Iris pigment epithelial cell (primary cell): ENCODE measurements around the gene RASA3.
"Not testable (repeated sequence)": the region's sequence is repeated elsewhere in the genome, so short reads cannot be mapped to it uniquely, and the experiment has no call there.

Source experiments
- DNase-seq: peaks from one replicate; pipeline ENCODE4 v3.0.0-alpha.2; 2011; ENCODE audit warnings: low read depth

Gene RASA3

DNA sequence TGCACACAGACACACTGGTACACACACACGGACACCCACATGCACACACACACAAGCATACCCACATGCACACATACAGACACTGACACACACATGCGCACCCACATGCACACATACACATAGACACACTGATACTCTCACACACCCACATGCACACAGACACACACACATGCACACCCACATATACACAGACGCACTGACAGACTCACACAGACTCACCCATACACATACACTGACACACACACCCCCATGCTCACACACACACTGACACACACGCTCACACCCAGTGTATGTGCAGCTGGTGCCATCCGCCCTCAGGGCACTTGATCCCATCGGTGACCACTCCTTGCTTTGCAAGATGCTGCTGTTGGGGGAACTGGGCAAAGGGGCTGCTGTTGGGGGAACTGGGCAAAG is 9.7 kb upstream of the RASA3 start:
- no peak for DNase-seq

DNA sequence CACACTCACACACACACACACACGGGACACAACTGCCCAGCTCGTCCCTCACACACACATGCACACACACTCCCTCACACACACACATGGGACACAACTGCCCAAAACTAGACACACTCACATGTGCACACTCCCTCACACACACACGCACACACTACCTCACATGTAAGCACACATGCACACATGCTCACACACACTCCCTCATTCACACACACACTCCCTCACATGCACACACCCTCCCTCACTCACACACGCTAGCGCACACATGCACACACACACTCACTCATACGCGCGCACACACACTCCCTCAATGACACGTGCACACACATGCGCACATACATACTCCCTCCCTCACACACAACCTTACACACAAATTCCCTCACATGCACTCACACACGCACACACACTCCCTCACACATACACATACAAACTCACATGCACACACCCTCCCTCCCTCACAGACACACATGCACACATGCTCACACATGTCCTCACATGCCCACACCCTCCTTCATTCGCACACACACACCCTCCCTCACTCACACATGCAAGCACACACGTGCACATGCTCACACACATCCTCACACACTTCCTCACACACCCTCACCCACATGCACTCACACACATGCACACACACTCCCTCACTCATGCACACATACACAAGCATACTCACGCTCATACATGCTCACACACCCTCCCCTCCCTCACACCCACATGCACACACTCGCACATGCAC is 9.0 kb upstream of the RASA3 start:
- no peak for DNase-seq

DNA sequence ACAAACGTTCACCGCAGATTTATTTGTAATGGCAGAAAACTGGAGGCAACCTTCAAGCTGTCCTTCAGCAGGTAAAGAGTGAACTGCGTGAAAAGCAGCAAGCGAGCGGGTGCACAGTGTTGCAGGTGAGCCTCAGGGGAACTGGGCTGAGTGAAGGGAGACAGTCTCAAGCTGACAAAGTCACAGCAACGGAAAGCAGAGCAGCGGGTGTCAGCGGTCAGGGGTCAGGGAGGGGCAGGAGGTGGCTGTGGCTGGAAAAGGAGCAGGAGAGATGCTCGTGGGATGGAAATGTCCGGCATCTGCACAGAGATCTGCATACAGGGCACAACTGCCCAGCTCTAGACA is 8.5 kb upstream of the RASA3 start:
- DNase-seq = no peak

DNA sequence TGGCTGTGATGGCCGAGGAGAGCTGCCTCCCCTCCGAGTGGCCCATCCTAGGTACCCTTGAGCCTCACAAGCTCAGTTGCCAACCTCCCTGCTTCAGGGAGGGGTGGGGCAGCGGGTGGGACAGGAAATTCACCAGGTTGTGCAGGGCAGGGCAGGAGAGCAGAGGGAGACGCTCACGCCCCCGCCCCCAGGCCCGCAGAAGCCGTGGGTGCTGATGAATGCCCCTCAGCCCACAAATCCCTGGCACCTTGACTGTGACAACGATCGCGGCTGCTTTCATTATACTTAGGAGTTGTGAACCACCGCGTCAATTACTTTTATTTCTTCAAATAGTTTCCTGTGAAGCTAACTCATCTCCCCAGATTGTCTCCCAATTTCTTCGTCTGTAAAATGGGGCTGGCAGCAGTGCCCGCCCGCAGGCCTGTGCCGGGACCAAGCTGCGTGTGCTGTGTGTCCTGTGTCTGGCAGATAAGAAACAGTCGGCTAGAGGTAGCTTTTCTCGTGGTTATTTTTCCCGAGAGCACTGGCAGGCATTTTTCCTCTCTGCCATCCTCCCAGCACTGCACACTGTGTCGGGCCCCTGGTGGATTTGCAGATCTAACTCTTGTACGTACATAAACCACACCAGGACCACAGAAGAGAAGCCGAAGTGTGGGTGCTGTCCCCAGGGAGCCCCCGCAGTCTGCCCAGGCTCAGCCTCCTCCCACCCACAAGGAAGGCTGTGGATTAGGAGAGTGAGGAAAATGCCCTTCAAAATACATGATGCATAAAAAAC is 7.9 kb upstream of the RASA3 start:
- DNase-seq = no peak

DNA sequence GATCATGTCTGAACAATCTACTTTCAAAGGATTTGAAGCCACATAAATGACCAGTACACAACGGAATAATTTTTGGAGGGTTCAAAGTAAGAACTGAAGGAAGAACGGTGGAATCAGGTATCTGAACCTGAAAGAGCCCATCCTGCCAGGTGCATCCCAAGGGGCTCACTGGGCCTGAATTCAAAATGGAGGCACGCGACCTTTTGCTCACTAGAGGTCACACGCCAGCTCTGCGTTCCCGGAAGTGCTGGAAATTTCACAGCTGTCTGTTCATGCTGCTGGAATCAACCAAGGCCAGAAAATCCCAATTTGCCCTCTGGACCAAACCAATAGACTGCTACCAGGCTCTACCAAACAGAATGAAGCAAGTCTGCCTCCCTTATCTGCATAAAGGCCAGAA is 4.2 kb upstream of the RASA3 start:
- no peak for DNase-seq

DNA sequence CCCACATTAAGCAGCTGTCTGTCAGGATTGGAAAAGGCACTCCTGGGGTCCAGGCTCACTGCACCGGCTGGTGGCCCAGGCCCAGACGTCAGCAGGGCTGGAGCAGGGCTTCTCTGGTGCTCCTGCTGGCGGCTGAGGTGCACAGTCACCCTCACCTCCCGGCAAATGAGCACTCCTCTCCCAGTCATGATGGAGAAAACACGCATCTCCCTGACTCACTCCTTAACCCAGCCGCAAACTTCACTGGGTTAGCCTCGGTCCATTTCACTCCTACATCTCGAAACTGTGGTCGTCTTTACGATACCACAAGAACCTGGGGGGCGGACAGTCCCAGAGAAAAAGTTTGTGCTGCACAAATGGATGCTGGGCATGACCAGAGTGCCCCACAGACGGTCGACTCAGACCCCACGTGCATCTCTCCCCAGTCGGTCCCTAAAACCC is 3.3 kb upstream of the RASA3 start:
- DNase-seq = no peak

DNA sequence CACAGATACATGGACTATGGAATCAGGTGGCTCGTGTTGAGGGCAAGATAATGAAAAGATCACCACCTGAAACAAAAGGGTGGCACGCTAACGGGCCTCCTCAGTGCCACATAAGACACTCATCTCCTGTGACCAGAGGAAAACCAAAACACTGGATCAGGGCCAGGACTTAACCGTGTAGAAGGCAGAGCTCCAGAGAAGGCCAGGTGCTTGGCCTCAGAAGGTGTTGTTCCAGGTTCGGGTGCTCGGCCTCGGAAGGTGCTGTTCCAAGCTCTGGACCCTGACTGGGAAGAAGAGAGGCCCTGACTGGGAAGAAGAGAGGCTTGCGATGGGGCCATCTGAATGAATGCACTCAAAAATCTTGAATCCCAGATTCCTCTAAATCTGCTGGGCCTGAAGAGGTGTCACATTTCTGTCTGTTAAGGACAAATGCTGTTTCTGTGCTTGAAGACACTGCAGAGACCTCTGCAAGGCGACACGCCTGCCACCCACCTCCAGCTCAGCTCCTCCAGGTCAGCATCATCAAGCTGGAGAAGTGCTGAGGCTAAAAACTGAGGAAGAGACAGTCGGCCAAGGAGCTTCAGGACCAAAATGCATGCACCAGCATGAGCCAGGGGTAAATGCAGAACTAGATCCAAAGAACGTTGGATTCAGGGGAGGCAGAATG is 2.7 kb upstream of the RASA3 start:
- DNase-seq = no peak

DNA sequence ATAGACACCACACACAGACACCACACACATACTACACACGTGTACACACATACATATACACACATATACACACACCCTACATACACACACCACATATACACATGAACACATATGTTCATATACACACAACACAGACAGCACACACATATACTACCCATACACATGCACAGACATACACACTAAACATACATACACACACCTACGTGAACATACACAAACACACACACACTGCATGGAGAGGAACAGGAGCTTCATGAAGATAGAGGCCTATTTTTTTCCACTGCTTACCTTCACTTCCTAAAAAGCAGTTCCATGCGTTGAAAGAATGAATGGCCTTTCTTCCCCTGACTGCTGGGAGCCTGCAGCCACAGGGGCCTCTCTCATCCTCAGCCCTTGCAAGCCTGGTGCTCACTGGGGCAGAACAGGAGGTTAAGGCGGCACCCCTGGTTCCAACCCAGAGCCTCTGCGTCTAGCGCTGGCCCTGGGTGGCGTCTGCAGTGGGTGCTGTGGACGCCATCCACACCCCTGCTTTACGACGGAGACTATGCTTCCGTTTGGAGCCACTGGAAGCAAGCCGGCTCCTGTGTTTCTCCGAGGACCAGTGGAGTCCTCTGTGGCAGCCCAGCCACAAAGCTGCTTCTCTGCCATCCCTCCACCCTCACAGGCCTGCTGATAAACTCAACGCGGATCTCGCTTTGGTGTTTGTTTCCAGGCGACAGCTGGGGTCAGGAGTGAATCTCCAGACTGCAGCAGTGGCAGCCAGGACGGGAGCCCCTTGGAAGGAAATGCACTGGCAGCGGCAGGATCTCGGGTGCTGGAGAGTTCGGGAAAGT is 1.9 kb upstream of the RASA3 start:
- DNase-seq = no peak

DNA sequence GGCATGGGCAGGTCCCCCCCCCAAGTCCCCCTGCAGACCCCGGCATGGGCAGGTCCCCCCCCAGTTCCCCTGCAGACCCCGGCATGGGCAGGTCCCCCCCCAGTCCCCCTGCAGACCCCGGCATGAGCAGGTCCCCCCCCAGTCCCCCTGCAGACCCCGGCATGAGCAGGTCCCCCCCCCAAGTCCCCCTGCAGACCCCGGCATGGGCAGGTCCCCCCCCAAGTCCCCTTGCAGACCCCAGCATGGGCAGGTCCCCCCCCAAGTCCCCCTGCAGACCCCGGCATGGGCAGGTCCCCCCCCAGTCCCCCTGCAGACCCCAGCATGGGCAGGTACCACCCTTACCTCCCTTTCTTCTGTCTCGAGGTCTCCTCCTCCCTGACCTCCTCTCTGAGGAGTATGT is 1.1 kb upstream of the RASA3 start:
- DNase-seq = not testable (repeated sequence)

DNA sequence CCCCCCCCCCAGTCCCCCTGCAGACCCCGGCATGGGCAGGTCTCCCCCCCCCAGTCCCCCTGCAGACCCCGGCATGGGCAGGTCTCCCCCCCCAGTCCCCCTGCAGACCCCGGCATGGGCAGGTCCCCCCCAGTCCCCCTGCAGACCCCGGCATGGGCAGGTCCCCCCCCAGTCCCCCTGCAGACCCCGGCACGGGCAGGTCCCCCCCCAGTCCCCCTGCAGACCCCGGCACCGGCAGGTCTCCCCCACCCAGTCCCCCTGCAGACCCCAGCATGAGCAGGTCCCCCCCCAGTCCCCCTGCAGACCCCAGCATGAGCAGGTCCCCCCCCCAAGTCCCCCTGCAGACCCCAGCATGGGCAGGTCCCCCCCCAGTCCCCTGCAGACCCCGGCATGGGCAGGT is 703 bp upstream of the RASA3 start:
- DNase-seq = not testable (repeated sequence)

DNA sequence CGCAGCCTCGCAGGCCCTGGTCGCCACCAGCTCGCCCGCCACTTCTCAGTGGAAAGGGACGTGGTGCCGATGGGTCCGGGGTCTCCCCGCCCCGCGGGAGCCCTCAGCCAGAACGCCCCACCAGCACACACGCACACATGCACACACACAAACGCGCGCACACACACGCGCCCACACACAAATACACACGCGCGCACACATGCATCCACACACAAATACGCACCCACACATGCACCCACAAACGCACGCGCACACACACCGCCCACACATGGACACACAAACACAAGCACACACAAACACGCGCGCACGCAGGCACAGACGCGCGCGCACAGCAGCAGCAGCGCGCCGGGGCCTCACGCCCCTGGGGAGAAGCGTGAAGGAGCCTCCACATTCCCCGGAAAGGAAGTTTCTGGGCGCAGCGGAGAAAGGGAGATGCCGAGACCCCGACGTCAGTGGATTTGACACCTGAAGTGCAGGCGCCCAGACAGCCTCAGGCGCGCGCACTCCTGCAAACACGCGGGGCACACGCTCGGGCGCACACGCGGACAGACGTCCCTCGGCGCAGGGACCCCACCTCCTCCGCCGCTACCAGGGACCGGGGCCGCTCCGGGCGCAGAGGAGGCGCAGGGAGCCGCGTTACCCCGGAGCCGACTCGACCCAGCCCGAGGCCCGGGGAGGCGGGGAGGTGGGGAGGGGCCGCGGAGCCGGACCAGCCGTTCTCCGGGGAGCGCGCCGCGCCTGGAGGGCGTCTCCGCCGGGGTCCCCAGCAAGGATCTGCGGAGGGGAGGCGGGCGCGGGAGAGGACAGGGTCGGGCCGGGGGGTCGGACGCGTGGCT is 622 bp downstream of the RASA3 start:
- peak; percentile 60 for DNase-seq

DNA sequence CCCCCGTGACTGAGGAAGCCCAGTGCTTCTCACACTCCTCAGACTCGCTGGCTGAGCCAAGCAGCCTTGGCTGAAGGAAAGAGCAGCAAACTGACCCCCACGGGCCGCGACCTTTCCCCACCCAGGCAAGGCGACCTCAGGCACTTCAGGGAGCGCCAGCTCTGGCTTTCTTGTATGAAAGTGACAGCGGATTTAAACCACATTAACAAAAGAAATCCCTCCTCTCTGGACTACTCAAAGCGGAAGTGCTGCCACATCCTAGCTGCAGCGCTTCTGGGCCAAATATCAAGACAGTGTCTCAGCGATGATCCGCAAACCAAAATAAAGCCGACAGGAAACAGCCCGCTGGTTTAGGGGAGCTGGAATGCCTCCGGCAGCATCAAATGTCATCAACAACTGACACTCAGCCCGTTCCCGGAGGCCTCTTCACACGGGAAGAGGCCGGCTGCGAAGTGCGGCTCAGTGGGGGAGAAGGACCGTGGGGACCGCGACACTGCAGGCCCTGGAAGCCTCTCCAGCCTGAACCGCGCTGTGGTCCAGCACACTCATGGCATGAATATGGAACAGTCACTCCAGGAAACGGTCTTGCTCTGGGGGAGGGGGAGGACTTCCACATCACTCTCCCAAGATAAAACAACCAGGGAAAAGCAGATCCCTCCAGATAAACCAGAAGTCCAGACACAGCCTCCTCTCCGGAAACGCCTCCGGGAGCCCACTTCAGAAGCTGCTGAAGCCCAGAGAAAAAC is 1.4 kb downstream of the RASA3 start:
- peak; percentile 91 for DNase-seq

DNA sequence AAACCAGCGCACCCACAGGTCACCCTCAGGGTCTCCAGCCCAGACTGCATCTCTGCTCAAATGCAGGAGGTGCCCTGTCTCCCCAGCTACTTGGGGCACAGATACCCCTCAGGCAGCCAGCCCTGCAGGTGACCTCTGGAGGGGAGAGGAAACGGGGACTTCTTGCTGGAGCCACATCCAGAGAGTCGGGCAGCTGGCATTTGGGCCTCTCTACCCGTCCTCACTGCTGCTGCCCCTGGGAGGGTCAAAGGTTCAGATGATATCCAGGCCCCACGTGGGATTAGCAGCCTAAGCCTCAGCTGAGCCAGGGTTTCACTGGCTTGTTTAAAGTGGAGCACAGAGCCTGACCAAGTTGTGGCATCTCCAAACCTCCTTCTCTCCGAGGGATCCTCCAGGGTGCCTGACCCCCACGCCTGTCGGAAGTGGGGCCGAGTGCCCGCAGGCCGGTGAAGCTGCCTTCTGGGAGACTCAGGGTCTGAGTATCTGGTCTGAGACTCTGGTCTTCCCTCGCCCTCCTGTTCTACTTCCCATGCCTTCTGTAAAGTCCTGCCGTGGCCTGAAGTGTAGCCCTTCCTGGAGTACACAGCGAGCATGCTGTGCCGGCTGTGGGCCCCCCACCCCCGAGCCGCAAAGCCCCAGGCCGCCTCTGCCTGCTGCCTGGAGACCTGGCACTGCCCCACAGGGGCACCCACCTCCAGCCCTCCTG is 2.1 kb downstream of the RASA3 start:
- no peak for DNase-seq

DNA sequence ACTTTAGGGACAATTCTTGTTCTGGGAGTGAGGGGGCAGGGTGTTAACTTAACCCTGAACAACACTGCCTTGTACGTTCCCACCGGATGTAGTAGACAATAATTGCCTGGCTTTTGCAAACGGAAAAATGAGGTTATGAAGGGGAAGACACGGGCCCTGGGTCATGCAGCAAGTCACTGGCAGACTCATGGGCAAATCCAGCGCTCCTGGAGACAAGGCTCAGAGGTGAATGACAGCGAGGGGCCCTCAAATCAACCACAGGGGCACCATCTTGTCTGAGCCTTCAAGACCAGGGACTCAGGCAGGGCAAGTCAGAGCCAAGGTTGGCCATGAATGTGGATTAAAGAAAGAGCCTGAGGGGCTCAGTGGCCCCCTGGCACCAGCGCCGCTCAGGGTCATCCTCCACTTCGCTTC is 2.8 kb downstream of the RASA3 start:
- DNase-seq = no peak

DNA sequence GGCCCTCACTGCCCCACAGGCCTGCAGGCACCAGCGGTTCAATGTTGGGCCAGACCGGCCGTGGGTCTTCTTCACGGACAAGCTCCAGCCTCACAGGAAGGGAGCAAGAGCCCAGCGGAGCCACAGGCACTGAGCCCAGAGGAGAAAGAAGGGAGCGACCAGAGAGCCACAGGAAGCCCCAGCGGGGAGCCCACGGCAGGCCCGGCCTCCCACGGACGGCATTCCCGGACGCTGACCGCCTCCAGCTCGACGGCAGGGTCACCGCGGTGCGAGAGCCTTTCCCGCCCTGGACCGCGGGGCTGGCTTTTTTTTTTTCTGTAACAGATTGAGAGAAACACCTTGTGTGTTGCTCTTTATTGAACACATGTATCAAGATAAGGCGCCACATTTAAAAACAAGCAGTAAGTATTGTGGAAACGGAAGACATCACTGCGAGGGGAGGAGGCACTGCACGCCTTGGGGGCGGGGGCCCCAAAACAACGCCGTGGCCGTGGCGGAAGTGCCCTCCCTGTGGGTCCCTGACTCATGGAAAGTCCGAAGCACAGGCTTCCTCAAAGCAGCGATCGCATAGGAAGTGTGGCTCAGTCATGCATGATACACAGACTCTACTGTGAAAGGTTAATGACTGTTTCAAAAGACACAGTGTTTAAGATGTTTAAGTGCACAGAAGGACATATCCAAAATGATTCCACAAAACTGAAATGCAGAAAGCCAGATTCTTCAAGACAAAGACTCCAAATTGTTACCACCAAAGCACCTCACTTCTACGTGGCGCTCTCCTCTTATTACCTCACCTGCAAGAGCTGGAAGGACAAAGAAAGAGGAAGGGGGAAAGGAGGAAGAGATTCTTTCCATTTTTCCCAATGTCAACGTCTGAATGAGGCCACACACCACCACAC is 3.5 kb downstream of the RASA3 start:
- DNase-seq = peak; percentile 95

DNA sequence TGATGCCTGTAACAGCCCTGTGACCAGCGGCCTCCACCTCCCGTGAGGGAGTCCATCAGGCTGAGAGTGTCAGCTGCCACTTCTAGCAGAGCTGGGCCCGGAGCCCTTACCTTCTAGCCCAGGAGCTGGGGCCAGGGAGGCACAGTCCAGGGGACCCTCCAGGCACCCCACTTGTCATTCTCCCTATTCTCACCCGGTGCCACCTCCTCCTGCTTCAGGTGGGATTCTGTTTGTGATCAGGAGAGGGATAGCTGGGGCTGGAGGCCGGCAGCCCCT is 4.1 kb downstream of the RASA3 start:
- DNase-seq = no peak

DNA sequence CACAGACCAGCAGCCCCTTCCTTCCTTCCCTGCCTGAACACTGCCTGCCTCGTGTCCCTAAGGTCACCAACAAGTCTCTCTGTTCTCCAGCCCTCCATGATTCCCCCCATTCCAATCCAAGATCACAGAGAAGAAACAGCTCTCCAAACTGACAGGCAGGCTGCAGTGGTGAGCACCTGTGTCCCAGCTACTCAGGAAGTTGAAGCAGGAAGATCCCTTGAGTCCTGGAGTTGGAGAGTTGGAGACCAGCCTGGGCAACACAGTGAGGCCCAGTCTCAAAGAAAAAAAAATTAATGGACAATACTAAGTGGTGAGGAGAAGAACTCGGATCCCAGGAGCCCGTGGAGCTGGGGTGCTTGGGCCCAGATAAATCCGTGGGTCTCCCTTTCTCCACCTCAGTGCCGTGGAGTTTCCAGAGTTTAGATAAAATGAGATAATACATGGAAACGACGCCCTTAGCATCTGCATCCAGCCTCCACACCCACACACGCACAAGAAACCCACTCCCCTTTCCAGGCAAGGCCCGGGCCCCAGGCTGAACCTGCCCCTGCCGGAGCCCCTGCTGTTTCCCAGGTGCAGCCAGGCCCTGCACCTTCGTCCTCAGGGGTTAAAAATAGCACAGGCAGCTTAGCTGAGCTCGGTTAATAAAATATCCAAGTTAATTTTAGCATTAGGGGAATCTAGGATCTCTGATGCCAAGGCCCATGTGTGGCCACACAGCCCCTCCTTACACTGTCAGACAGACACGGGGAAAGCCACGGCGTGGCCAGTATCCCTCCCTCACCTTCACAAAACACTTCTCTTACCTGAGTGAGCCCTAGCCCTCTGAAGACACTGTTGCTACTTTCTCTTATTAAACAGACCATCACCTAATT is 4.7 kb downstream of the RASA3 start:
- no peak for DNase-seq

DNA sequence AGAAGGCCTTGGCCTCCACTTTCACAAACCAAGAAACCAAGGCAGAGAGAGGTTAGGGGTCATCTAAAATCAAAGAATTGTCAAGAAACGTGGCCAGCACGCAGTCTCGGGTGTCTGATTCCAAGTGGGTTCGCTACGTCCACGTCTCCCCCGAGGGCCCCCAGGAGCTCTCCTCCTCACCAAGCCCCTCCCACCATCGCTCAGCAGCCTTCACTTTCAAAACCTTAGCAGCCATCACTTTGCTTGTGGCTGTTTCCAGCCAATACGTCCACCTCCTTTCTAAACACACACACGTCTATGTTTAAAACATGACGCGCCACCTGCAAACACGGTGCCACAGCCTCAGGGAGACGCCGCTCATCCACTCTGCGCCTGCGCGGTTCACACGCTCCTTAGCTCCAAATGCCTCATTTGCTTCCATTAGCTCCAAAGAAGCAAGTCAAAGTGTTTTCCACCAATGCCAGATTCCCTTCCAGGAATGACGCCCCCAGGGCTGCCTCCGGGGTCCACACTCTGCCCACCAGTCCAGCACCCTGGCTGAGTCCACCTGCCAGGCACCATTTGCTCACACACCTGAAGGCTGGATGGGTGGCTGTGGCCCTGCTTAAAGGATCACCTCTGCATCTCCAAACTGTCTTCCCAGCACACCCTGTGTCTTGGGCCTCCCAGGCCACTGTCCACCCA is 5.5 kb downstream of the RASA3 start:
- no peak for DNase-seq
